DMS53 (cell line): ENCODE results near the gene PGM2L1.
"Not testable (repeated sequence)": the region's sequence is repeated elsewhere in the genome, so short reads cannot be mapped to it uniquely, and the experiment has no call there.

Experiments used
- DNase-seq: peaks from one replicate; lab custom pipeline; 2025; lab: John Stamatoyannopoulos, UW

Gene PGM2L1

GRCh38 chr11:74398244-74399159 is at the start of gene PGM2L1:
Gene PGM2L1, minus strand, starts transcription at chr11:74398433. Its CDS starts 272 bp downstream, at chr11:74398161.
- peak; percentile 100 for DNase-seq

GRCh38 chr11:74447720-74448119 is 49.5 kb upstream of the PGM2L1 start:
- no peak for DNase-seq

- no peak for DNase-seq
These were observed 48.3 kb upstream of the PGM2L1 start for GRCh38 chr11:74446532-74446938.

GRCh38 chr11:74444173-74444826 is 46.1 kb upstream of the PGM2L1 start:
- DNase-seq: no peak

- peak; percentile 93 for DNase-seq
These were observed 45.0 kb upstream of the PGM2L1 start for GRCh38 chr11:74443071-74443864.

GRCh38 chr11:74442636-74443035 is 44.4 kb upstream of the PGM2L1 start:
- peak; percentile 57 for DNase-seq

- no peak for DNase-seq
These were observed 40.4 kb upstream of the PGM2L1 start for GRCh38 chr11:74438681-74439080.

GRCh38 chr11:74437441-74438042 is 39.3 kb upstream of the PGM2L1 start:
- peak; percentile 84 for DNase-seq

- no peak for DNase-seq
These were observed 36.3 kb upstream of the PGM2L1 start for GRCh38 chr11:74434528-74434927.

GRCh38 chr11:74429205-74429604 is 31.0 kb upstream of the PGM2L1 start:
- DNase-seq: no peak

GRCh38 chr11:74427384-74427886 is 29.2 kb upstream of the PGM2L1 start:
- no peak for DNase-seq

GRCh38 chr11:74425100-74425499 is 26.9 kb upstream of the PGM2L1 start:
- no peak for DNase-seq

- peak; percentile 96 for DNase-seq
These were observed 20.3 kb upstream of the PGM2L1 start for GRCh38 chr11:74418509-74418895.

GRCh38 chr11:74417860-74418508 is 19.8 kb upstream of the PGM2L1 start:
- peak; percentile 85 for DNase-seq

GRCh38 chr11:74417379-74417804 is 19.2 kb upstream of the PGM2L1 start:
- peak; percentile 94 for DNase-seq

GRCh38 chr11:74416974-74417373 is 18.7 kb upstream of the PGM2L1 start:
- DNase-seq: not testable (repeated sequence)

- no peak for DNase-seq
These were observed 14.6 kb upstream of the PGM2L1 start for GRCh38 chr11:74412733-74413359.

GRCh38 chr11:74412321-74412720 is 14.1 kb upstream of the PGM2L1 start:
- DNase-seq: no peak

- DNase-seq: no peak
These were observed 11.4 kb upstream of the PGM2L1 start for GRCh38 chr11:74409633-74410032.

- DNase-seq: no peak
These were observed 5.5 kb upstream of the PGM2L1 start for GRCh38 chr11:74403607-74404321.
